Measurements from ENCODE around the gene SLCO2A1.

GRCh38 chr3:133956353-133956752, 73.4 kb downstream of the SLCO2A1 start:
- TF ChIP-seq CTCF (tag by site-specific recombination; IDR thresholded peaks at IDR 0.05) (no peak), ZNF26 (tag by site-specific recombination; IDR thresholded peaks at IDR 0.05) (no peak), YY1 (tag by site-specific recombination; IDR thresholded peaks at IDR 0.05) (no peak), ZNF658 (tag by site-specific recombination; IDR thresholded peaks at IDR 0.05) (no peak), WT1 (tag by site-specific recombination; IDR thresholded peaks at IDR 0.05) (no peak), ZNF311 (tag by site-specific recombination; IDR thresholded peaks at IDR 0.05; ENCODE audit: borderline replicate concordance) (no peak), ZNF510 (tag by site-specific recombination; IDR thresholded peaks at IDR 0.05; ENCODE audit: insufficient replicate concordance) (no peak), ZSCAN18 (tag by site-specific recombination; IDR thresholded peaks at IDR 0.05) (no peak), ZBTB20 (tag by site-specific recombination; IDR thresholded peaks at IDR 0.05) (no peak), SETDB1 (IDR thresholded peaks at IDR 0.05; ENCODE audit: insufficient read length, low read length) (no peak)
